Activated T-cell treated with anti-CD3 and anti-CD28 coated beads for 48 hours (primary cell): ENCODE results near the gene DLG5.
"Not testable (repeated sequence)": the region's sequence is repeated elsewhere in the genome, so short reads cannot be mapped to it uniquely, and the experiment has no call there.

Experiments used
- DNase-seq: peaks from one replicate; pipeline ENCODE4 v3.0.0-alpha.2; 2020; ENCODE audit warnings: low read depth

Gene DLG5

GRCh38 chr10:77763453-77764430 lies 162.8 kb downstream of the DLG5 start:
- DNase-seq: no peak

DNA sequence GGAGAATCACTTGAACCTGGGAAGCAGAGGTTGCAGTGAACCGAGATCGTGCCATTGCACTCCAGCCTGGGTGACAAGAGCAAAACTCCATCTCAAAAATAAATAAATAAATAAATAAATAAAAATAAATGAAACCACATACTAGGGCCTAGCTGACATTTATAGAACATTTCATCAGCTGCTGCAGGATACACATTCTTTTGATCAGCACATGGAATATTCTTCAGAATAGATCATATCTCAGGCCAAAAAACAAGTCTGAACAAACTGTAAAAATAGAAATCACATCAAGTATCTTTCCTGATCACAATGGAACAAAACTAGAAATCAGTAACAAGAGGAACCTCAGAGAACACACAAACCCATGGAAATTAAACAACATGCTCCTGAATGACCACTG lies 168.1 kb downstream of the DLG5 start:
- DNase-seq: not testable (repeated sequence)

DNA sequence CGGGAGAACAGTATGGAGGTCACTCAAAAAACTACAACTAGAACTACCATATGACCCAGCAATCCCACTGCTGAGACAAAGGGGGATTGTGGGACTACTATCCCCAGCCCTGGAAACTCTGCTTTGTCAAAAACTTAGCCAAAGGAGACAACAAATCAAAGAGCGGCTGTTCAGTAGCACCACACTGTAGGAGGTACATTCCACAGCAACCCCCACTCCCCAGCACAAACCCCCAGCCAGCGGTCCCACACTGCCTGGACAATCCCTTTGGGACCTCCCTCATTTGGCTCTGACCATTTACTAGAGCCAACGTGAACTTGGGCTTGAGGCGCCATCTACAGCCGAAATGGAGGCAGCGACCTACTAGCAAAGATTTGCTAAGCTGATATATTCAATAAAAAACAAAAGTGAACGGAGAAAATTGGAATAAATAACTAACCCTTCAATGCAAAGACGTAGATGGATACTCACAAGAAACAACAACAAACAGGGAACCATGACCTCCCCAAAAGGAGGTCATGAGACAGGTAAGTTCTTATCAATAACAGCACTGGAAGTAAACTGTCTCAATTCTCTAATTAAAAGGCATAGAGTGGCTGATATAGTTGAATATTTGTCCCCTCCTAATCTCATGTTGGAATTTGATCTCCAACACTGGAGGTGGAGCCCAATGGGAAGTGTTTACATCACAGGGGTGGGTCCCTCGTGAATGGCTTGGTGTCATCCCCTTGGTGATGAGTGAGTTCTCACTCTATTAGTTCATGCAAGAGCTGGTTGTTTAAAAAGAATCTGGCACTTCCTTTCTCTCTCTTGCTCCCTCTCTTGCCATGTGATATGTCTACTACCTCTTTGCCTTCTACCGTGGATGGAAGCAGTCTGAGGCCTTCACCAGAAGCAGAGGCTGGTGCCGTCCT lies 170.0 kb downstream of the DLG5 start:
- DNase-seq: peak; percentile 1

DNA sequence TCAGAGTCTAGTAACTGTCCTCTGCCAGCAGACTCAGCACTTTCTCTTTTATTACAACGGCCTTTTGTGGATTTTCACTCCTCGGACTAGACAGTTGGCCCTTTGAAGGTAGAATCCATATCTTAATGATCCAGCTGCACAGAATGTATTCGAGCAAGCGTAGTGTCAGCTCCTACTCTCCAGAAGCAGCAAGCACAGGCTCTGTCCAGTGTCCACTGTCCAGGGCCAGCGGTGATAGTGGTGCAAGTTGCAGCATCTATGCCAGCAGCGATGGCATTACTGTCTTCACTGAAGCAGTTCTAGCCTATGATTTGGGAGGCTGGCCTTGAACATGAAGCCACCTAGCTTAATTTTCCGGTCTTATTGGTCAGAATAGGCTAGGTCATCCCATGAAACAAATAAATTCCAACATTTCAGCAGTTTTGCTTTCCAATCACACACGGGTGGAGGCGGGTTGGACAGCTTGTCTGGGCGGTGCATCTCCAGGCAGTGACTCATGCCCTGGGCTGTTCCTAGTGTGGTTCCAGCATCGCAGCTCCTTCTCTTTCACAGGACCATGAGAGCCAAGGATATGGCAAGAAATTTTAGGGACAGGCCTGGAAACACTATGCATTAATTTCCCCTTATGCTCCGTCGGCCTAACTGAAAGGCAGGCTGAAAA lies 180.4 kb downstream of the DLG5 start:
- DNase-seq: no peak

GRCh38 chr10:77744245-77744644 lies 182.3 kb downstream of the DLG5 start:
- no peak for DNase-seq

DNA sequence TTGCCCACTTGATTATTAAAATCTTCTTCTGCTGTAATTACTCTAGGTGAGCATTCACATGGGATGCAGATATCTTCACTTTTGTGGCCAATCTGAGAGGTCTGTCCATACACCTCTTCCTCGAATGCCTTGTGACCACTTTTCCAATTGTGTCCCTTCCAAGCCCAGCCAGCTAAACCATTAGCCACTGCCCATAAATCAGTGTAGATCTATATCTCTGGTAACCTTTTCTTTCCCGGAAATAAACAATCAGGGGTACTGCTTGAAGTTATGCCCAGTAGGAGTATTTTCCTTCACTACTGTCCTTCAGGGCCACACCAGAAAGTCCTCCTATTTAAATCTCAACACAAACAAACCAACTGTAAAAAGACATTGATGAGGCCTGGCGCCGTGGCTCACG lies 184.4 kb downstream of the DLG5 start:
- no peak for DNase-seq

DNA sequence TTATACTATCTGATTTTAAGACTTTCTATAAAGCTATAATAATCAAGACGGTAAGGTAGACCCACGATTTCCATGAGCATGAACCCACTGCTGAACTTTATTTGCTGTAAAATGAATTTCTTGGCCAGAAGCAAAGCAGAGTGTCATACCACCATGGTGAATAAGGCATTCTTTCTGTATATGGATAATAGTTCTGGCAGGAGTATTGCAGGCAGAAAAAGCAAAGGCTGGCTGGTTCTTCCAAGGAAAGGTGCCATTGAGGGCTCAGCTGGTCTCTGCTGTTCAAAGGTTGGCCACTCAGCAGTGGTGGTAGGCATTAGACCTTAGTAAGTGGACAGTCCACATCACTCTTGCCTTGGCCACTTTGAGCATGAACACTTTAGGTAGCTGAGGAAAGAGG lies 184.8 kb downstream of the DLG5 start:
- no peak for DNase-seq
